ENCODE results near the gene AACS. TPM values are rescaled to one million over a fixed set of nuclear protein-coding genes. Genes with fewer than 3 reads are reported as not detected.
A peak's percentile ranks its signal among the peaks of the same experiment; 100 is the strongest.

Gene AACS
- total RNA-seq, 1 donor from 2014 or later = 77.6 TPM

- H3K9me3 Mint-ChIP-seq (ENCODE audit: unreplicated experiment) = no peaks in the 10 kb centered on the region
- H3K27ac Mint-ChIP-seq (ENCODE audit: unreplicated experiment) = no peak overlapping the region
- no peak for DNase-seq (ENCODE audit: low spot score)
- H3K4me1 Mint-ChIP-seq (ENCODE audit: unreplicated experiment) = no peaks in the 10 kb centered on the region
- TF ChIP-seq CTCF (IDR thresholded peaks at IDR 0.05; ENCODE audit: unreplicated experiment) = no peak
- peaks cover 48% of the 10 kb centered on the region for H3K36me3 Mint-ChIP-seq (ENCODE audit: low read depth, unreplicated experiment)
- no peak overlapping the region for H3K4me3 Mint-ChIP-seq (ENCODE audit: unreplicated experiment)
- H3K27me3 Mint-ChIP-seq (ENCODE audit: unreplicated experiment) = no peaks in the 10 kb centered on the region
These were observed 48.0 kb downstream of the AACS start for GRCh38 chr12:125113263-125113662.

GRCh38 chr12:125113789-125114188 is 48.6 kb downstream of the AACS start:
- no peaks in the 10 kb centered on the region for H3K27me3 Mint-ChIP-seq (ENCODE audit: unreplicated experiment)
- no peaks in the 10 kb centered on the region for H3K4me1 Mint-ChIP-seq (ENCODE audit: unreplicated experiment)
- DNase-seq (ENCODE audit: low spot score) = no peak
- no peak overlapping the region for H3K4me3 Mint-ChIP-seq (ENCODE audit: unreplicated experiment)
- H3K9me3 Mint-ChIP-seq (ENCODE audit: unreplicated experiment) = no peaks in the 10 kb centered on the region
- H3K36me3 Mint-ChIP-seq (ENCODE audit: low read depth, unreplicated experiment) = peaks cover 52% of the 10 kb centered on the region
- no peak for TF ChIP-seq CTCF (IDR thresholded peaks at IDR 0.05; ENCODE audit: unreplicated experiment)
- H3K27ac Mint-ChIP-seq (ENCODE audit: unreplicated experiment) = no peak overlapping the region

GRCh38 chr12:125114365-125115141 is 49.3 kb downstream of the AACS start:
- Mint-ChIP-seq H3K36me3 (ENCODE audit: low read depth, unreplicated experiment) (peaks cover 53% of the 10 kb centered on the region), H3K9me3 (ENCODE audit: unreplicated experiment) (no peaks in the 10 kb centered on the region), H3K4me3 (ENCODE audit: unreplicated experiment) (peak overlapping the region; percentile 47), H3K4me1 (ENCODE audit: unreplicated experiment) (no peaks in the 10 kb centered on the region), H3K27ac (ENCODE audit: unreplicated experiment) (no peak overlapping the region), H3K27me3 (ENCODE audit: unreplicated experiment) (no peaks in the 10 kb centered on the region)
- no peak for TF ChIP-seq CTCF (IDR thresholded peaks at IDR 0.05; ENCODE audit: unreplicated experiment)
- no peak for DNase-seq (ENCODE audit: low spot score)

- H3K9me3 Mint-ChIP-seq (ENCODE audit: unreplicated experiment) = no peaks in the 10 kb centered on the region
These were observed 55.3 kb downstream of the AACS start for GRCh38 chr12:125120566-125120965.

More at GRCh38 chr12:125120566-125120965, 55.3 kb downstream of the AACS start:
- H3K27ac Mint-ChIP-seq (ENCODE audit: unreplicated experiment) = no peak overlapping the region
- DNase-seq (ENCODE audit: low spot score) = no peak
- no peak for TF ChIP-seq CTCF (IDR thresholded peaks at IDR 0.05; ENCODE audit: unreplicated experiment)
- H3K4me3 Mint-ChIP-seq (ENCODE audit: unreplicated experiment) = no peak overlapping the region
- peaks cover 2% of the 10 kb centered on the region for H3K27me3 Mint-ChIP-seq (ENCODE audit: unreplicated experiment)
- H3K4me1 Mint-ChIP-seq (ENCODE audit: unreplicated experiment) = no peaks in the 10 kb centered on the region
- peaks cover 59% of the 10 kb centered on the region for H3K36me3 Mint-ChIP-seq (ENCODE audit: low read depth, unreplicated experiment)

Data from endothelial cell (in vitro differentiated cells).